Measurements from ENCODE around the gene ABHD6.

- TF ChIP-seq CTCF (IDR thresholded peaks at IDR 0.05; ENCODE audit: poor library complexity) (no peak), EZH2phosphoT487 (IDR thresholded peaks at IDR 0.05; ENCODE audit: low read depth, severe bottlenecking, unreplicated experiment) (no peak)
Observed at GRCh38 chr3:58243976-58244585, 6.5 kb downstream of the ABHD6 start.
